Measurements from ENCODE around the gene MAPKAP1.

Gene MAPKAP1

DNA sequence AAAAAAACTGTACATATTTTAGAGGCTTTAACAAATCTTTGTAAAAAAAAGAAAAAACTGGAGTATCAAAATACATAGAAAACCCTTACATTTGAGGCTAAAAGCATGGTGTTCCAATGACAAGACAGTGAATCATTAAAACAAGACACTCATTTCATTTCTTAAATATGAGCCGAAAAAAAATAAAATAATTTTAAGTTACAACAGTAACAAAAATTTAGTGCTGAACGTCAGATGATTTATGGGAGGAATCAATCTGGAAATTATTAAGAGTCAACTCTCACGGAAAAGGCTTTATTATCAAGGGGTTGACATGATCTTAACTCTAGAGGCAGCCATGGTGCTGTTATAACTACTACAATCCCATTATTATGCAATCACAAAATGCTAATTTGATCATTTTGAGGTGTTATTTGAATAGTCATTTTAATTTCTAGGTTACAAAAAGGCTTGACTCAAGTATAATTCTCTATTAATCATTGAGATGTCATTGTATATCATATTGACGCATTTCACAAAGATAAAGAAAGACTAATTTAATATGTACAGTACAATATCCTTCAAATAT lies 51.9 kb downstream of the MAPKAP1 start:
- no peaks in the 10 kb centered on the region for H3K9me3 ChIP-seq (ENCODE audit: control insufficient read depth, low read length)
- H3K9ac ChIP-seq = no peak overlapping the region
- H2AFZ ChIP-seq = no peak overlapping the region
- H3K36me3 ChIP-seq (ENCODE audit: control insufficient read depth, insufficient read depth, low read length) = no peaks in the 10 kb centered on the region
- TF ChIP-seq, protein P1, sequence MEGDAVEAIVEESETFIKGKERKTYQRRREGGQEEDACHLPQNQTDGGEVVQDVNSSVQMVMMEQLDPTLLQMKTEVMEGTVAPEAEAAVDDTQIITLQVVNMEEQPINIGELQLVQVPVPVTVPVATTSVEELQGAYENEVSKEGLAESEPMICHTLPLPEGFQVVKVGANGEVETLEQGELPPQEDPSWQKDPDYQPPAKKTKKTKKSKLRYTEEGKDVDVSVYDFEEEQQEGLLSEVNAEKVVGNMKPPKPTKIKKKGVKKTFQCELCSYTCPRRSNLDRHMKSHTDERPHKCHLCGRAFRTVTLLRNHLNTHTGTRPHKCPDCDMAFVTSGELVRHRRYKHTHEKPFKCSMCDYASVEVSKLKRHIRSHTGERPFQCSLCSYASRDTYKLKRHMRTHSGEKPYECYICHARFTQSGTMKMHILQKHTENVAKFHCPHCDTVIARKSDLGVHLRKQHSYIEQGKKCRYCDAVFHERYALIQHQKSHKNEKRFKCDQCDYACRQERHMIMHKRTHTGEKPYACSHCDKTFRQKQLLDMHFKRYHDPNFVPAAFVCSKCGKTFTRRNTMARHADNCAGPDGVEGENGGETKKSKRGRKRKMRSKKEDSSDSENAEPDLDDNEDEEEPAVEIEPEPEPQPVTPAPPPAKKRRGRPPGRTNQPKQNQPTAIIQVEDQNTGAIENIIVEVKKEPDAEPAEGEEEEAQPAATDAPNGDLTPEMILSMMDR (IDR thresholded peaks at IDR 0.05) = no peak
- no peak overlapping the region for H3K4me2 ChIP-seq (ENCODE audit: low read length)
- H3K27ac ChIP-seq = no peak overlapping the region
- H3K4me3 ChIP-seq (ENCODE audit: low read depth, low read length) = no peak overlapping the region
- no peaks in the 10 kb centered on the region for H3K27me3 ChIP-seq (ENCODE audit: control insufficient read depth, insufficient read depth, low read length)
- no peaks in the 10 kb centered on the region for H3K4me1 ChIP-seq
- peaks cover 11% of the 10 kb centered on the region for H3K79me2 ChIP-seq

DNA sequence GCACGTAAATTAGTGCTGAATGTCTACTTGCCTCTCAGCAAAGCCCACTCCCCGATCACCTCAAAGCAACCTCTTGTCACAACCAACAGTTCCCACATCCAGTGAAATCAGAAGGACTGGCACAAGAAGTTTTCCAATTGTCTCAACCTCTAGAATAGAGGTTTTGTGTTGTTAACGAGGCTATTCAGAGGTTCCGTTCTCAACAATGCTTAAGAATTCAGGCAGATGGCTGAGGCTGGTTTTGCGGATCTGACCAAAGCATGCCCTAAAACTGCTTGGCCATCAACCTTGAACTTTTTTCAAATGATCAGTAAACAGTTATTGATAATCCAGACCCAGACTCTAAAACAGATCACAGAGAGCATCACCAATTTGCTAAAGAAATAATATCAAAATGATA lies 52.9 kb downstream of the MAPKAP1 start:
- no peaks in the 10 kb centered on the region for H3K36me3 ChIP-seq (ENCODE audit: control insufficient read depth, insufficient read depth, low read length)
- no peak overlapping the region for H3K9ac ChIP-seq
- H3K27ac ChIP-seq = no peak overlapping the region
- TF ChIP-seq, protein P1 (IDR thresholded peaks at IDR 0.05) = no peak
- H2AFZ ChIP-seq = no peak overlapping the region
- H3K4me3 ChIP-seq (ENCODE audit: low read depth, low read length) = no peak overlapping the region
- no peak overlapping the region for H3K4me2 ChIP-seq (ENCODE audit: low read length)
- no peaks in the 10 kb centered on the region for H3K4me1 ChIP-seq
- H3K9me3 ChIP-seq (ENCODE audit: control insufficient read depth, low read length) = no peaks in the 10 kb centered on the region
- H3K27me3 ChIP-seq (ENCODE audit: control insufficient read depth, insufficient read depth, low read length) = no peaks in the 10 kb centered on the region
- peaks cover 17% of the 10 kb centered on the region for H3K79me2 ChIP-seq

DNA sequence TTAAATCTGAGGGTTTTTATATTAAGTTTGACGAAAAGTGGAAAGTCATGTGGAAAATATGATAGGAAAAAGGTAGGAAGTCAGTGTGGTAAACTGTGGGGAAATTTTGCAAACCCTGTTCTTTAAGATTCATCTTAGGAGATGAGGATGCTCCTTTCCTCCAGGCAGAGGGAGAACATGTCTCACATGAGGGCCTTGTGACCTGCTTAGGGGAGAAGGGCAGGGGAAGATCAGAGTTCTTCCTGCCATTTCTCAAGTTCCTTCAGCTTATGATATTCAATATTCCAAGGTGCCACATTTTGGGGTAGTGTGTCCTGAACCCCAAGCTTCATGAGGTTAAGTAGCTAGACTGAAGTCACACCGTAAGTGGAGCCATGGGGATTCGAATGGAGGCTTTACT lies 53.7 kb downstream of the MAPKAP1 start:
- H3K9ac ChIP-seq = no peak overlapping the region
- no peak overlapping the region for H3K4me2 ChIP-seq (ENCODE audit: low read length)
- no peaks in the 10 kb centered on the region for H3K27me3 ChIP-seq (ENCODE audit: control insufficient read depth, insufficient read depth, low read length)
- no peak overlapping the region for H2AFZ ChIP-seq
- TF ChIP-seq, protein P1 (IDR thresholded peaks at IDR 0.05) = no peak
- H3K79me2 ChIP-seq = peaks cover 19% of the 10 kb centered on the region
- no peaks in the 10 kb centered on the region for H3K9me3 ChIP-seq (ENCODE audit: control insufficient read depth, low read length)
- H3K4me3 ChIP-seq (ENCODE audit: low read depth, low read length) = no peak overlapping the region
- no peaks in the 10 kb centered on the region for H3K4me1 ChIP-seq
- no peak overlapping the region for H3K27ac ChIP-seq
- no peaks in the 10 kb centered on the region for H3K36me3 ChIP-seq (ENCODE audit: control insufficient read depth, insufficient read depth, low read length)

DNA sequence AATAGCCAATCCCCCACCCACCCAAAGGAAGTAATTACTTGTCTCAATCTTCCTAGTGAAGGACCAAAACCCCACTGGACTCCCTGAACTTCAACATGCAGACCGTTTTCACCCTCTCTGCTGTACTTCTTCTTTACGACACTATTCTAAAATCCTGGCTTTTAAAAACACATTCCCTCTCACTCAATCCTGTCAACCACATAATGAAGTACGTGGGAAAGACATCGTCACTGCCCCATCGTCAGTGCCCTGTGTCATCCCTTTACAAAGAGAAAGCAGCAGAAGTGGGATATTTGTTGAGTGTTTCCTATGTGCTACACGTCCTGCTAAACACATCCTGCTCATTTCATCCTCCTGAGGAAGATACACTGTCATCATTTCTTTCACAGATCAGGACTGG lies 54.2 kb downstream of the MAPKAP1 start:
- H2AFZ ChIP-seq = no peak overlapping the region
- no peak overlapping the region for H3K9ac ChIP-seq
- TF ChIP-seq, protein P1 (IDR thresholded peaks at IDR 0.05) = no peak
- no peak overlapping the region for H3K4me2 ChIP-seq (ENCODE audit: low read length)
- H3K27me3 ChIP-seq (ENCODE audit: control insufficient read depth, insufficient read depth, low read length) = no peaks in the 10 kb centered on the region
- H3K9me3 ChIP-seq (ENCODE audit: control insufficient read depth, low read length) = no peaks in the 10 kb centered on the region
- no peak overlapping the region for H3K27ac ChIP-seq
- no peaks in the 10 kb centered on the region for H3K36me3 ChIP-seq (ENCODE audit: control insufficient read depth, insufficient read depth, low read length)
- no peaks in the 10 kb centered on the region for H3K4me1 ChIP-seq
- H3K79me2 ChIP-seq = peaks cover 19% of the 10 kb centered on the region
- no peak overlapping the region for H3K4me3 ChIP-seq (ENCODE audit: low read depth, low read length)

DNA sequence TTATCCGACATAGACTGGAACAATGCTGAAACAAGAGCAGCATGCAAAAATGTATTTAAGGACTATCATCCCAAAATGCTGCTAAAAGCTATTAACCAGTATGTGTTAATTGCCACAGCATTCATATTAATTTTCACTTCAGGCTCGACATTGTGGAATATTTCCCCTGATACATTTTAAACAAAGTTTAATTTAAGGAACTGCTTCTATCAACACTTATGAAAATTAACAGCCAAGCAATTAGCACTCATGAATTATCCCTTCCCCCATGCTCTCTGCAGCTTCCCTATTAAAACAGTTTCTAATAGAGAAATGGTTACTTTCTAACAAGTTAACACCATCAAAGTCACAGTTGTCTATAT lies 54.8 kb downstream of the MAPKAP1 start:
- Histone ChIP-seq H3K36me3 (ENCODE audit: control insufficient read depth, insufficient read depth, low read length) (no peaks in the 10 kb centered on the region), H3K27ac (no peak overlapping the region), H3K9me3 (ENCODE audit: control insufficient read depth, low read length) (no peaks in the 10 kb centered on the region), H2AFZ (no peak overlapping the region), H3K4me2 (ENCODE audit: low read length) (no peak overlapping the region), H3K4me1 (no peaks in the 10 kb centered on the region), H3K27me3 (ENCODE audit: control insufficient read depth, insufficient read depth, low read length) (no peaks in the 10 kb centered on the region), H3K4me3 (ENCODE audit: low read depth, low read length) (no peak overlapping the region), H3K9ac (no peak overlapping the region), H3K79me2 (peaks cover 19% of the 10 kb centered on the region)
- TF ChIP-seq, protein P1 (IDR thresholded peaks at IDR 0.05) = no peak

Data from parathyroid adenoma (tissue), 2 donors.